ENCODE measurements around the gene ATF7IP. TPM values are rescaled to one million over a fixed set of nuclear protein-coding genes. Genes with fewer than 3 reads are reported as not detected.

The ATF7IP gene
- total RNA-seq, 1 experiment from 2014 or later: 100 TPM

GRCh38 chr12:14540801-14541462 lies 175.4 kb downstream of the ATF7IP start:
- BruUV-seq (replicated peaks): no TSS peak
- Histone ChIP-seq H3K36me3 (ENCODE audit: insufficient read depth, low read length, poor library complexity, severe bottlenecking) (no peaks in the 10 kb centered on the region), H3K4me1 (ENCODE audit: insufficient read depth, low read length, poor library complexity, severe bottlenecking) (no peaks in the 10 kb centered on the region), H3K27ac (ENCODE audit: low read depth, low read length, poor library complexity, severe bottlenecking) (no peak overlapping the region), H3K27me3 (replicated peaks; ENCODE audit: insufficient read depth, low read depth, low read length, poor library complexity) (no peaks in the 10 kb centered on the region), H3K4me3 (ENCODE audit: low read depth, low read length, poor library complexity, severe bottlenecking) (no peak overlapping the region), H3K9me3 (ENCODE audit: low read depth, low read length, poor library complexity, severe bottlenecking) (no peaks in the 10 kb centered on the region)
- POLR2A ChIA-PET (ENCODE audit: low non-redundant PET): no interaction called here
- TF ChIP-seq EZH2 (IDR thresholded peaks at IDR 0.05; ENCODE audit: borderline replicate concordance, low read depth, low read length, poor library complexity, severe bottlenecking): no peak
- TF ChIP-seq, protein P1, sequence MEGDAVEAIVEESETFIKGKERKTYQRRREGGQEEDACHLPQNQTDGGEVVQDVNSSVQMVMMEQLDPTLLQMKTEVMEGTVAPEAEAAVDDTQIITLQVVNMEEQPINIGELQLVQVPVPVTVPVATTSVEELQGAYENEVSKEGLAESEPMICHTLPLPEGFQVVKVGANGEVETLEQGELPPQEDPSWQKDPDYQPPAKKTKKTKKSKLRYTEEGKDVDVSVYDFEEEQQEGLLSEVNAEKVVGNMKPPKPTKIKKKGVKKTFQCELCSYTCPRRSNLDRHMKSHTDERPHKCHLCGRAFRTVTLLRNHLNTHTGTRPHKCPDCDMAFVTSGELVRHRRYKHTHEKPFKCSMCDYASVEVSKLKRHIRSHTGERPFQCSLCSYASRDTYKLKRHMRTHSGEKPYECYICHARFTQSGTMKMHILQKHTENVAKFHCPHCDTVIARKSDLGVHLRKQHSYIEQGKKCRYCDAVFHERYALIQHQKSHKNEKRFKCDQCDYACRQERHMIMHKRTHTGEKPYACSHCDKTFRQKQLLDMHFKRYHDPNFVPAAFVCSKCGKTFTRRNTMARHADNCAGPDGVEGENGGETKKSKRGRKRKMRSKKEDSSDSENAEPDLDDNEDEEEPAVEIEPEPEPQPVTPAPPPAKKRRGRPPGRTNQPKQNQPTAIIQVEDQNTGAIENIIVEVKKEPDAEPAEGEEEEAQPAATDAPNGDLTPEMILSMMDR (conservative IDR thresholded peaks at IDR 0.05; ENCODE audit: low read depth, low read length): no peak
- intact Hi-C loops (cut with micrococcal nuclease; ENCODE audit: unreplicated experiment): no loop called here
- peak; percentile 31 for DNase-seq (ENCODE audit: low spot score)
- CTCF ChIA-PET: no interaction called here

DNA sequence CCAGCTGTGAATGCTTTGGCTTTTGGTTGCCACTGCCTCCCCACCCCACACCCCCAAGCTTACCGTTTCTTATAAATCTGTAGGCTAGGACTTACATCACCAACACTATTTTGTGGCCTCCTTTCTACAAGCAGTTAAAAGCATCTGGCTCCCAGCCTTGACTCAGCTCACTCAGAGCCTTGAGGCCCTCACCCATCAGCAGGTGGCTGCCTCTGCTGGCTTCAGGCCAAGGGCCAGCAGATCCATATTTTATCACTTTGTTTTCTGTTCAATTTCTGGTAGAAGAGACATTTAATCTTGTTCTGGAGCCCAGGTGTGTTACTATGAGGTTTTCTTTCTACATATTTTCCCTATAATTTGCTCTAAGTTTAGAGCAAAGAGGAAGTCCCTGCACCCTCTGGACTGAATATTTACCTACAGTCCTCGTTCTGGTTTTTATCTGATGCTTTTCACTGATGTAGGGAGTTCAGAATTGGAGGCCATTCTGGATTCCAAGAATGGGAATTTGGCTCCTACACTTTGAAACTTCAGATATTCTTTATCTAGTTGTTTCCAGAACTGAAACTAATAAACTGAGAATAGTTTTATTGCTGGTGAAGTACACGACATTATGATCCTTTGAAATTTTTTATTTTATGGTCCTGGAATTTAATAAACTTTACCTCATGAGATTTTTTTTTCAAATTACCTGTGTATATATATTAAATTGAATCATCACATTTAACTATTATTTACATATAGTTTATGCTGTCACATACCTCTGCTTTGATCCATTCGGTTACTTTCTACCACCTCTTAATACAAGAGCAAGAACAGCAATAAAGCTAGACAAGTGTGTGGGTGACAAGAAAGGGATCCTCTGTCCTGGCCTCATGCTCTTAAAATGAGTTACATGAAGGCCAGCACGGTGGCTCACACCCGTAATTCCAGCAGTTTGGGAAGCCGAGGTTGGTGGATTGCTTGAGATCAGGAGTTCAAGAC lies 180.0 kb downstream of the ATF7IP start:
- DNase-seq (ENCODE audit: low spot score): no peak
- Histone ChIP-seq H3K36me3 (ENCODE audit: insufficient read depth, low read length, poor library complexity, severe bottlenecking) (no peaks in the 10 kb centered on the region), H3K9me3 (ENCODE audit: low read depth, low read length, poor library complexity, severe bottlenecking) (no peaks in the 10 kb centered on the region), H3K27me3 (replicated peaks; ENCODE audit: insufficient read depth, low read depth, low read length, poor library complexity) (no peaks in the 10 kb centered on the region), H3K27ac (ENCODE audit: low read depth, low read length, poor library complexity, severe bottlenecking) (no peak overlapping the region), H3K4me3 (ENCODE audit: low read depth, low read length, poor library complexity, severe bottlenecking) (no peak overlapping the region), H3K4me1 (ENCODE audit: insufficient read depth, low read length, poor library complexity, severe bottlenecking) (no peaks in the 10 kb centered on the region)
- POLR2A ChIA-PET (ENCODE audit: low non-redundant PET): interaction anchor here (0.6 kb wide), 1 partner anchor 88 kb away, joined by 5 read pairs; no protein-coding TSS in a partner anchor
- BruUV-seq (replicated peaks): no TSS peak
- intact Hi-C loops (cut with micrococcal nuclease; ENCODE audit: unreplicated experiment): no loop called here
- CTCF ChIA-PET: no interaction called here
- no peak for TF ChIP-seq EZH2 (IDR thresholded peaks at IDR 0.05; ENCODE audit: borderline replicate concordance, low read depth, low read length, poor library complexity, severe bottlenecking)
- TF ChIP-seq, protein P1 (conservative IDR thresholded peaks at IDR 0.05; ENCODE audit: low read depth, low read length): no peak

DNA sequence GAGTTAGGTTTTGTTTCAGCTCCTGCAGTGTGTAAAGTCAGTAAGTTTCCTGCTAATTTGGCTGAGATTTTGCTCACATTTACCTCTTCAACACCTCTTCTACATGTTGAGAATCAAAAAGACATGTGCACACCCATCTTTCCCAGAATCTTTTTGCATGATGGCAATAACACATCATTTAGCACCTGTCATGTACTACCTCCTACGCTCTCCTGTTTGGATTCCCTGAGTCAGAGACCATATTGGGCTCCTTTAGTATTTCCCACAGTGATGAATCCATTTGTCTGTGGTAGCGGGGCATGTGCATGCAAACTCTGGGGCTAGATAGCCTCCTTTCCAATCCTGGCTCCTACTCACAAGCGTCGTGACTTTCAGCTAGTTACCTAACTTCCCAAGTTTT lies 182.1 kb downstream of the ATF7IP start:
- DNase-seq (ENCODE audit: low spot score): no peak
- Histone ChIP-seq H3K9me3 (ENCODE audit: low read depth, low read length, poor library complexity, severe bottlenecking) (no peaks in the 10 kb centered on the region), H3K27me3 (replicated peaks; ENCODE audit: insufficient read depth, low read depth, low read length, poor library complexity) (no peaks in the 10 kb centered on the region), H3K36me3 (ENCODE audit: insufficient read depth, low read length, poor library complexity, severe bottlenecking) (no peaks in the 10 kb centered on the region), H3K4me3 (ENCODE audit: low read depth, low read length, poor library complexity, severe bottlenecking) (no peak overlapping the region), H3K27ac (ENCODE audit: low read depth, low read length, poor library complexity, severe bottlenecking) (no peak overlapping the region), H3K4me1 (ENCODE audit: insufficient read depth, low read length, poor library complexity, severe bottlenecking) (no peaks in the 10 kb centered on the region)
- ChIA-PET CTCF (no interaction called here), POLR2A (ENCODE audit: low non-redundant PET) (no interaction called here)
- intact Hi-C loops (cut with micrococcal nuclease; ENCODE audit: unreplicated experiment): no loop called here
- BruUV-seq (replicated peaks): no TSS peak
- TF ChIP-seq EZH2 (IDR thresholded peaks at IDR 0.05; ENCODE audit: borderline replicate concordance, low read depth, low read length, poor library complexity, severe bottlenecking): no peak
- TF ChIP-seq, protein P1 (conservative IDR thresholded peaks at IDR 0.05; ENCODE audit: low read depth, low read length): no peak

Measured in A673 (cell line).